HepG2 (cell line): ENCODE results near the gene CEP63. TPM values are rescaled to one million over a fixed set of nuclear protein-coding genes. Genes with fewer than 3 reads are reported as not detected.

ENCODE experiments used
- AGO1 ChIP-seq: fragments of 200-400 bp; formaldehyde crosslinking; IDR thresholded peaks from 2 replicates; pipeline ENCODE4 v1.6.1; 2017; ENCODE audit warnings: mild to moderate bottlenecking, low read depth, low read length, moderate library complexity; ENCODE audit not compliant: poor library complexity, severe bottlenecking
- CREM ChIP-seq, 2 experiments: sonication (generic) in 1 of 2; formaldehyde crosslinking in 1 of 2; IDR thresholded peaks; 2 replicates each; pipeline versions ENCODE4 v1.4.0 to v1.6.1; 2016 to 2020; ENCODE audit warnings: antibody characterized with exemption in 1 of 2, mild to moderate bottlenecking in 1 of 2, missing genetic modification reagents in 1 of 2
- ELF1 ChIP-seq: sonication (generic); formaldehyde crosslinking; IDR thresholded peaks from 2 replicates; pipeline ENCODE4 v1.4.0; 2020; ENCODE audit warnings: missing genetic modification reagents
- GABPB1 ChIP-seq: IDR thresholded peaks from 2 replicates; pipeline ENCODE4 v1.6.1; 2016; ENCODE audit warnings: mild to moderate bottlenecking, missing genetic modification reagents, moderate library complexity, missing compliant biosample characterization
- HNF4A ChIP-seq: sonication (generic); formaldehyde crosslinking; IDR thresholded peaks from 2 replicates; pipeline ENCODE4 v1.4.0; 2020; ENCODE audit warnings: missing genetic modification reagents
- HOXA3 ChIP-seq: sonication (generic); formaldehyde crosslinking; IDR thresholded peaks from 2 replicates; pipeline ENCODE4 v1.5.0; 2020; ENCODE audit warnings: missing genetic modification reagents
- IKZF1 ChIP-seq: fragments of 450-650 bp; IDR thresholded peaks from 2 replicates; pipeline ENCODE4 v1.7.1; 2016
- JUNB ChIP-seq: sonication (generic); formaldehyde crosslinking; IDR thresholded peaks from 2 replicates; pipeline ENCODE4 v1.8.0; 2022; ENCODE audit warnings: missing genetic modification reagents, mild to moderate bottlenecking, borderline replicate concordance
- MTERF4 ChIP-seq: sonication (generic); formaldehyde crosslinking; IDR thresholded peaks from 2 replicates; pipeline ENCODE4 v1.8.0; 2023; ENCODE audit warnings: mild to moderate bottlenecking, missing genetic modification reagents
- SNAPC2 ChIP-seq: sonication (generic); formaldehyde crosslinking; IDR thresholded peaks from 2 replicates; pipeline ENCODE4 v1.8.1; 2022; ENCODE audit warnings: mild to moderate bottlenecking, missing genetic modification reagents
- ZC3H4 ChIP-seq: sonication (generic); formaldehyde crosslinking; IDR thresholded peaks from 2 replicates; pipeline ENCODE4 v1.4.0; 2020; ENCODE audit warnings: missing genetic modification reagents, borderline replicate concordance
- ZNF136 ChIP-seq: sonication (generic); formaldehyde crosslinking; IDR thresholded peaks from 2 replicates; pipeline ENCODE4 v1.8.1; 2022; ENCODE audit warnings: low read depth, mild to moderate bottlenecking, moderate library complexity, missing genetic modification reagents
- ZNF143 ChIP-seq: sonication (generic); formaldehyde crosslinking; IDR thresholded peaks from 2 replicates; pipeline ENCODE4 v1.4.0; 2020; ENCODE audit warnings: missing genetic modification reagents
- ZNF333 ChIP-seq: sonication (generic); formaldehyde crosslinking; IDR thresholded peaks from 2 replicates; pipeline ENCODE4 v1.4.0; 2020; ENCODE audit warnings: mild to moderate bottlenecking, missing genetic modification reagents, borderline replicate concordance
- ZNF432 ChIP-seq: sonication (generic); formaldehyde crosslinking; IDR thresholded peaks from 2 replicates; pipeline ENCODE4 v1.5.0; 2020; ENCODE audit warnings: missing genetic modification reagents, mild to moderate bottlenecking, borderline replicate concordance
- ZNF557 ChIP-seq: sonication (generic); formaldehyde crosslinking; IDR thresholded peaks from 2 replicates; pipeline ENCODE4 v1.4.0; 2020; ENCODE audit warnings: missing genetic modification reagents
- ZNF616 ChIP-seq: sonication (generic); formaldehyde crosslinking; IDR thresholded peaks from 2 replicates; pipeline ENCODE4 v1.5.0; 2020; ENCODE audit warnings: low read depth, mild to moderate bottlenecking, missing genetic modification reagents
- ZNF737 ChIP-seq: sonication (generic); formaldehyde crosslinking; IDR thresholded peaks from 2 replicates; pipeline ENCODE4 v1.5.0; 2020; ENCODE audit warnings: missing genetic modification reagents, mild to moderate bottlenecking, borderline replicate concordance
- ZNF782 ChIP-seq: sonication (generic); formaldehyde crosslinking; IDR thresholded peaks from 2 replicates; pipeline ENCODE4 v1.4.0; 2020; ENCODE audit warnings: missing genetic modification reagents, mild to moderate bottlenecking, borderline replicate concordance
- polyA plus RNA-seq, 8 experiments: library from polyadenylated mRNA; depleted of rRNA in 3 of 8; stranded (reverse) in 7 of 8; unstranded in 1 of 8; fragments of >200 nt; fragmentation: Illumina TruSeq in 4 of 8; extraction: Trizol in 4 of 8; gene quantifications; 2 replicates each; pipeline versions ENCODE4 v1.2.1 to v1.2.3, GENCODE V29; 2011 to 2016; ENCODE audit warnings: low read depth in 4 of 8, missing spikeins in 1 of 8, mixed read lengths in 1 of 8; ENCODE audit not compliant: insufficient read depth in 1 of 8
- total RNA-seq, 5 experiments: library from RNA; depleted of rRNA; stranded (reverse); fragments of >200 nt; fragmentation: Illumina TruSeq; extraction: Trizol; gene quantifications; 2 replicates each; pipeline ENCODE4 v1.2.3, GENCODE V29; 2016; ENCODE audit warnings: low read depth in 1 of 5
- TF ChIP-seq, protein P1 (sequence below): IDR thresholded peaks from 2 replicates; pipeline ENCODE4 v1.6.1; 2016; ENCODE audit warnings: control low read depth
- TF ChIP-seq, protein P2 (sequence below): sonication (generic); formaldehyde crosslinking; IDR thresholded peaks from 2 replicates; pipeline ENCODE4 v1.8.0; 2022; ENCODE audit warnings: missing genetic modification reagents, mild to moderate bottlenecking, moderate library complexity, borderline replicate concordance

Gene CEP63
- total and polyA plus RNA-seq, 2 of the 13 experiments (the other 11 are each of a cell fraction or from before 2014, with no cell fraction given), result 7.2 to 18.4 TPM

- TF ChIP-seq ZNF782 (CRISPR knock-in tag) (peak; percentile 76; the same call in 1 of the 2 replicates), ZNF432 (CRISPR knock-in tag) (0 out of 2 replicates have a peak, but pooled peaks have one; percentile 48), HOXA3 (CRISPR knock-in tag) (peak; percentile 76; the same call in 1 of the 2 replicates), ZNF616 (CRISPR knock-in tag) (0 out of 2 replicates have a peak, but pooled peaks have one; percentile 77), AGO1 (no peak), JUNB (CRISPR knock-in tag) (no peak; the same call in 1 of the 2 replicates), ZNF737 (CRISPR knock-in tag) (0 out of 2 replicates have a peak, but pooled peaks have one; percentile 69), ZNF557 (CRISPR knock-in tag) (0 out of 2 replicates have a peak, but pooled peaks have one; percentile 65), SNAPC2 (CRISPR knock-in tag) (no peak), GABPB1 (peak; percentile 88), CREM (IDR thresholded peaks at IDR 0.05) (peak; percentile 66), CREM (CRISPR knock-in tag; IDR thresholded peaks at IDR 0.05) (no peak), HNF4A (CRISPR knock-in tag) (no peak), IKZF1 (no peak), ZNF333 (no peak; the same call in 1 of the 2 replicates), MTERF4 (CRISPR knock-in tag) (no peak), ELF1 (CRISPR knock-in tag) (peak; percentile 85), ZC3H4 (CRISPR knock-in tag) (no peak), ZNF143 (CRISPR knock-in tag) (no peak; the same call in none of the 2 replicates), ZNF136 (CRISPR knock-in tag) (no peak)
- TF ChIP-seq, protein P1, sequence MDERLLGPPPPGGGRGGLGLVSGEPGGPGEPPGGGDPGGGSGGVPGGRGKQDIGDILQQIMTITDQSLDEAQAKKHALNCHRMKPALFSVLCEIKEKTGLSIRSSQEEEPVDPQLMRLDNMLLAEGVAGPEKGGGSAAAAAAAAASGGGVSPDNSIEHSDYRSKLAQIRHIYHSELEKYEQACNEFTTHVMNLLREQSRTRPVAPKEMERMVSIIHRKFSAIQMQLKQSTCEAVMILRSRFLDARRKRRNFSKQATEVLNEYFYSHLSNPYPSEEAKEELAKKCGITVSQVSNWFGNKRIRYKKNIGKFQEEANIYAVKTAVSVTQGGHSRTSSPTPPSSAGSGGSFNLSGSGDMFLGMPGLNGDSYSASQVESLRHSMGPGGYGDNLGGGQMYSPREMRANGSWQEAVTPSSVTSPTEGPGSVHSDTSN (CRISPR knock-in tag), result no peak
- TF ChIP-seq, protein P2, sequence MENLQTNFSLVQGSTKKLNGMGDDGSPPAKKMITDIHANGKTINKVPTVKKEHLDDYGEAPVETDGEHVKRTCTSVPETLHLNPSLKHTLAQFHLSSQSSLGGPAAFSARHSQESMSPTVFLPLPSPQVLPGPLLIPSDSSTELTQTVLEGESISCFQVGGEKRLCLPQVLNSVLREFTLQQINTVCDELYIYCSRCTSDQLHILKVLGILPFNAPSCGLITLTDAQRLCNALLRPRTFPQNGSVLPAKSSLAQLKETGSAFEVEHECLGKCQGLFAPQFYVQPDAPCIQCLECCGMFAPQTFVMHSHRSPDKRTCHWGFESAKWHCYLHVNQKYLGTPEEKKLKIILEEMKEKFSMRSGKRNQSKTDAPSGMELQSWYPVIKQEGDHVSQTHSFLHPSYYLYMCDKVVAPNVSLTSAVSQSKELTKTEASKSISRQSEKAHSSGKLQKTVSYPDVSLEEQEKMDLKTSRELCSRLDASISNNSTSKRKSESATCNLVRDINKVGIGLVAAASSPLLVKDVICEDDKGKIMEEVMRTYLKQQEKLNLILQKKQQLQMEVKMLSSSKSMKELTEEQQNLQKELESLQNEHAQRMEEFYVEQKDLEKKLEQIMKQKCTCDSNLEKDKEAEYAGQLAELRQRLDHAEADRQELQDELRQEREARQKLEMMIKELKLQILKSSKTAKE (CRISPR knock-in tag), result 0 out of 2 replicates have a peak, but pooled peaks have one; percentile 49
Measured at GRCh38 chr3:134485718-134486576, at the start of gene CEP63, which contains the start of gene ANAPC13 (continued).
